ENCODE results near the gene ETNK2. TPM values are rescaled to one million over a fixed set of nuclear protein-coding genes. Genes with fewer than 3 reads are reported as not detected.

ETNK2 gene
- total and polyA plus RNA-seq, 2 donors (not counting 1 experiment from before 2014, with no cell fraction given), result 0.49 to 2.8 TPM

GRCh38 chr1:204132718-204133117 lies 19.1 kb downstream of the ETNK2 start:
- Histone ChIP-seq H3K9me3 (ENCODE audit: control extremely low read depth in 1 of 3, control insufficient read depth in 2 of 3, insufficient read depth in 1 of 3, low read length in 2 of 3) (no peaks in the 10 kb centered on the region), H3K27me3 (replicated peaks in 1 of 4; ENCODE audit: control extremely low read depth in 1 of 4, control insufficient read depth in 3 of 4, insufficient read depth in 4 of 4, low read length in 3 of 4) (peaks cover 0 to 14% (median 2%) of the 10 kb centered on the region in 4 experiments), H4K20me1 (ENCODE audit: control insufficient read depth, insufficient read depth, low read length, poor library complexity, severe bottlenecking) (no peaks in the 10 kb centered on the region), H3K4me1 (ENCODE audit: control insufficient read depth in 2 of 2, insufficient read depth in 2 of 2, low read length in 2 of 2) (peaks cover 7 to 8% of the 10 kb centered on the region in 2 donors), H3K9ac (ENCODE audit: low read length) (no peak overlapping the region), H3K36me3 (replicated peaks in 1 of 2; ENCODE audit: control extremely low read depth in 1 of 2, control insufficient read depth in 1 of 2, extremely low read depth in 1 of 2, insufficient read depth in 2 of 2, low read length in 1 of 2) (no peaks in the 10 kb centered on the region), H3K4me3 (ENCODE audit: control extremely low read depth in 1 of 5, extremely low read depth in 1 of 5, insufficient read depth in 1 of 5, low read depth in 2 of 5, low read length in 4 of 5) (no peak overlapping the region), H2AFZ (ENCODE audit: insufficient read depth, low read depth, low read length, poor library complexity, severe bottlenecking) (no peak overlapping the region), H3K79me2 (ENCODE audit: control insufficient read depth, insufficient read depth, low read length) (no peaks in the 10 kb centered on the region), H3K4me2 (replicated peaks; ENCODE audit: low read depth, low read length, poor library complexity, severe bottlenecking) (no peak overlapping the region), H3K27ac (ENCODE audit: low read length in 2 of 2) (no peak overlapping the region)
- POLR2A ChIA-PET, result interaction anchor here (0.6 kb wide), 1 partner anchor 30 kb away, joined by 3 read pairs; no protein-coding TSS in a partner anchor
- intact Hi-C loops (cut with micrococcal nuclease), result no loop called here
- WGBS (ENCODE audit: insufficient coverage), result 80% methylated on average over 1 of the region's 6 CpGs
- Mint-ChIP-seq H3K4me3 (no peak overlapping the region), H3K27ac (no peak overlapping the region), H3K4me1 (peaks cover 5% of the 10 kb centered on the region), H3K27me3 (peaks cover 19% of the 10 kb centered on the region), H3K9me3 (ENCODE audit: insufficient read depth) (no peaks in the 10 kb centered on the region)
- TF ChIP-seq CTCF (IDR thresholded peaks at IDR 0.05) (no peak), EZH2 (IDR thresholded peaks at IDR 0.05; ENCODE audit: borderline replicate concordance, insufficient read depth, low read depth, low read length, poor library complexity, severe bottlenecking) (no peak)
- DNase-seq (no peak), ATAC-seq (ENCODE audit: low read depth) (no peak)
- CTCF ChIA-PET, result interaction anchor here (0.6 kb wide), 1 partner anchor 1822 kb away, joined by 3 read pairs; no protein-coding TSS in a partner anchor

- ATAC-seq (ENCODE audit: low read depth) (no peak), DNase-seq (no peak)
- POLR2A ChIA-PET, result no interaction called here
- H3K4me1 Mint-ChIP-seq, result peaks cover 5% of the 10 kb centered on the region
- no peaks in the 10 kb centered on the region for H3K36me3 ChIP-seq (replicated peaks in 1 of 2; ENCODE audit: control extremely low read depth in 1 of 2, control insufficient read depth in 1 of 2, extremely low read depth in 1 of 2, insufficient read depth in 2 of 2, low read length in 1 of 2)
- H3K9me3 ChIP-seq (ENCODE audit: control extremely low read depth in 1 of 3, control insufficient read depth in 2 of 3, insufficient read depth in 1 of 3, low read length in 2 of 3), result no peaks in the 10 kb centered on the region
- peaks cover 7 to 8% of the 10 kb centered on the region in 2 donors for H3K4me1 ChIP-seq (ENCODE audit: control insufficient read depth in 2 of 2, insufficient read depth in 2 of 2, low read length in 2 of 2)
- H3K27ac Mint-ChIP-seq, result no peak overlapping the region
- WGBS (ENCODE audit: insufficient coverage), result 100% methylated on average over 2 of the region's 4 CpGs
- CTCF ChIA-PET, result no interaction called here
- H2AFZ ChIP-seq (ENCODE audit: insufficient read depth, low read depth, low read length, poor library complexity, severe bottlenecking), result no peak overlapping the region
- H3K4me2 ChIP-seq (replicated peaks; ENCODE audit: low read depth, low read length, poor library complexity, severe bottlenecking), result no peak overlapping the region
- peaks cover 13% of the 10 kb centered on the region for H3K27me3 Mint-ChIP-seq
- TF ChIP-seq EZH2 (IDR thresholded peaks at IDR 0.05; ENCODE audit: borderline replicate concordance, insufficient read depth, low read depth, low read length, poor library complexity, severe bottlenecking), result no peak
- TF ChIP-seq CTCF (IDR thresholded peaks at IDR 0.05), result no peak
- intact Hi-C loops (cut with micrococcal nuclease), result no loop called here
- no peak overlapping the region for H3K9ac ChIP-seq (ENCODE audit: low read length)
- no peak overlapping the region for H3K4me3 ChIP-seq (ENCODE audit: control extremely low read depth in 1 of 5, extremely low read depth in 1 of 5, insufficient read depth in 1 of 5, low read depth in 2 of 5, low read length in 4 of 5)
- peaks cover 0 to 14% (median 2%) of the 10 kb centered on the region in 4 experiments for H3K27me3 ChIP-seq (replicated peaks in 1 of 4; ENCODE audit: control extremely low read depth in 1 of 4, control insufficient read depth in 3 of 4, insufficient read depth in 4 of 4, low read length in 3 of 4)
- H3K27ac ChIP-seq (ENCODE audit: low read length in 2 of 2), result no peak overlapping the region
- no peaks in the 10 kb centered on the region for H3K79me2 ChIP-seq (ENCODE audit: control insufficient read depth, insufficient read depth, low read length)
- H3K4me3 Mint-ChIP-seq, result no peak overlapping the region
- no peaks in the 10 kb centered on the region for H4K20me1 ChIP-seq (ENCODE audit: control insufficient read depth, insufficient read depth, low read length, poor library complexity, severe bottlenecking)
- H3K9me3 Mint-ChIP-seq (ENCODE audit: insufficient read depth), result no peaks in the 10 kb centered on the region
Measured at GRCh38 chr1:204131978-204132377, 19.9 kb downstream of the ETNK2 start.
